OCI-LY7 (cell line): ENCODE measurements around the gene SSPN. TPM values are rescaled to one million over a fixed set of nuclear protein-coding genes. Genes with fewer than 3 reads are reported as not detected.

Experiments
- BruUV-seq: library from RNA; stranded (reverse); fragments of 400-500 nt; replicated peaks from 2 replicates; lab custom pipeline; 2021; lab: Mats Ljungman, UMichigan
- CTCF ChIA-PET: fragments of 300-600 bp; sonication (Branson Sonifier 250); formaldehyde crosslinking; loops from one replicate; lab custom pipeline; 2022; ENCODE audit warnings: antibody characterized with exemption; ENCODE audit not compliant: unreplicated experiment; lab: Charles Lee
- POLR2A ChIA-PET: fragments of 300-600 bp; sonication (Branson Sonifier 250); formaldehyde crosslinking; loops from one replicate; lab custom pipeline; 2022; ENCODE audit warnings: antibody characterized with exemption; lab: Charles Lee
- DNase-seq: peaks from one replicate; pipeline ENCODE4 v3.0.0-alpha.2; 2015; ENCODE audit warnings: low spot score
- H2AFZ ChIP-seq: fragments of 200-600 bp; sonication (generic), shearing (Covaris generic); 2 replicates; pipeline ENCODE4 v1.6.1; 2014; ENCODE audit warnings: mild to moderate bottlenecking, antibody characterized with exemption, low read length, moderate library complexity
- H3K27ac ChIP-seq: fragments of 200-600 bp; sonication (generic); 2 replicates; pipeline ENCODE4 v1.5.1; 2014; ENCODE audit warnings: mixed run types, low read depth, mild to moderate bottlenecking, moderate library complexity, low read length, inconsistent platforms; ENCODE audit not compliant: poor library complexity, severe bottlenecking
- H3K36me3 ChIP-seq: fragments of 200-600 bp; sonication (generic); 2 replicates; pipeline ENCODE4 v1.6.1; 2014; ENCODE audit warnings: mild to moderate bottlenecking, antibody characterized with exemption, low read length, moderate library complexity, mixed read lengths; ENCODE audit not compliant: insufficient read depth
- H3K4me1 ChIP-seq: fragments of 200-600 bp; sonication (generic); 2 replicates; pipeline ENCODE4 v1.5.1; 2014; ENCODE audit warnings: mild to moderate bottlenecking, low read length; ENCODE audit not compliant: insufficient read depth, poor library complexity, severe bottlenecking
- H3K4me2 ChIP-seq: fragments of 200-600 bp; sonication (generic); 2 replicates; pipeline ENCODE4 v1.6.1; 2014; ENCODE audit warnings: mild to moderate bottlenecking, low read length
- H3K4me3 ChIP-seq: fragments of 200-600 bp; sonication (generic); 2 replicates; pipeline ENCODE4 v1.5.1; 2014; ENCODE audit warnings: mild to moderate bottlenecking, low read depth, low read length; ENCODE audit not compliant: poor library complexity, severe bottlenecking
- H3K79me2 ChIP-seq: fragments of 200-600 bp; sonication (generic); 2 replicates; pipeline ENCODE4 v1.6.1; 2016; ENCODE audit warnings: low read depth, mild to moderate bottlenecking, low read length, moderate library complexity, mixed read lengths; ENCODE audit not compliant: insufficient read depth
- H3K9me2 ChIP-seq: fragments of 200-600 bp; sonication (generic); 2 replicates; pipeline ENCODE4 v1.6.1; 2016; ENCODE audit warnings: mild to moderate bottlenecking, low read length, mixed read lengths; ENCODE audit not compliant: insufficient read depth
- H3K9me3 ChIP-seq: fragments of 200-600 bp; sonication (generic); 2 replicates; pipeline ENCODE4 v1.6.1; 2014; ENCODE audit warnings: mild to moderate bottlenecking, mixed run types, low read length, mixed read lengths
- H4K20me1 ChIP-seq: fragments of 200-600 bp; sonication (generic); 2 replicates; pipeline ENCODE4 v1.6.1; 2014; ENCODE audit warnings: mild to moderate bottlenecking, antibody characterized with exemption, low read length, moderate library complexity, mixed read lengths; ENCODE audit not compliant: insufficient read depth
- EZH2phosphoT487 ChIP-seq: fragments of 200-600 bp; sonication (generic); IDR thresholded peaks from 2 replicates; pipeline ENCODE4 v1.6.1; 2018; ENCODE audit warnings: low read depth, borderline replicate concordance, mild to moderate bottlenecking, mixed run types, antibody characterized with exemption, low read length, moderate library complexity, mixed read lengths
- intact Hi-C: fragments of 100-400 bp; cut with micrococcal nuclease; formaldehyde crosslinking; loops from one replicate; pipeline ENCODE4 v1.10.0; 2022; ENCODE audit not compliant: unreplicated experiment
- total RNA-seq, 2 experiments: library from RNA; depleted of rRNA in 1 of 2; stranded (reverse); fragments of >200 nt in 1 of 2; shearing (Covaris generic) in 1 of 2; gene quantifications; 2 replicates each; pipeline ENCODE4 v1.2.3, GENCODE V29; 2014 to 2022
- TF ChIP-seq, protein P1 (sequence below): fragments of 200-600 bp; sonication (generic); conservative IDR thresholded peaks from 2 replicates; pipeline ENCODE4 v1.5.1; 2014; ENCODE audit warnings: mild to moderate bottlenecking, antibody characterized with exemption, low read length, moderate library complexity, mixed read lengths

Gene SSPN
- total RNA-seq, 2 experiments from 2014 or later: not detected

- Histone ChIP-seq H3K79me2 (no peaks in the 10 kb centered on the region), H2AFZ (no peak overlapping the region), H3K27ac (no peak overlapping the region), H3K4me1 (no peaks in the 10 kb centered on the region), H4K20me1 (no peaks in the 10 kb centered on the region), H3K9me3 (no peaks in the 10 kb centered on the region), H3K4me2 (no peak overlapping the region), H3K9me2 (no peaks in the 10 kb centered on the region), H3K4me3 (no peak overlapping the region), H3K36me3 (no peaks in the 10 kb centered on the region)
- DNase-seq: no peak
- intact Hi-C loops: no loop called here
- no TSS peak for BruUV-seq
- POLR2A ChIA-PET: interaction anchor here (0.6 to 1.1 kb wide), 3 partner anchors 9 to 246 kb away, joined by 3 read pairs; no protein-coding TSS in a partner anchor
- no peak for TF ChIP-seq EZH2phosphoT487
- TF ChIP-seq, protein P1, sequence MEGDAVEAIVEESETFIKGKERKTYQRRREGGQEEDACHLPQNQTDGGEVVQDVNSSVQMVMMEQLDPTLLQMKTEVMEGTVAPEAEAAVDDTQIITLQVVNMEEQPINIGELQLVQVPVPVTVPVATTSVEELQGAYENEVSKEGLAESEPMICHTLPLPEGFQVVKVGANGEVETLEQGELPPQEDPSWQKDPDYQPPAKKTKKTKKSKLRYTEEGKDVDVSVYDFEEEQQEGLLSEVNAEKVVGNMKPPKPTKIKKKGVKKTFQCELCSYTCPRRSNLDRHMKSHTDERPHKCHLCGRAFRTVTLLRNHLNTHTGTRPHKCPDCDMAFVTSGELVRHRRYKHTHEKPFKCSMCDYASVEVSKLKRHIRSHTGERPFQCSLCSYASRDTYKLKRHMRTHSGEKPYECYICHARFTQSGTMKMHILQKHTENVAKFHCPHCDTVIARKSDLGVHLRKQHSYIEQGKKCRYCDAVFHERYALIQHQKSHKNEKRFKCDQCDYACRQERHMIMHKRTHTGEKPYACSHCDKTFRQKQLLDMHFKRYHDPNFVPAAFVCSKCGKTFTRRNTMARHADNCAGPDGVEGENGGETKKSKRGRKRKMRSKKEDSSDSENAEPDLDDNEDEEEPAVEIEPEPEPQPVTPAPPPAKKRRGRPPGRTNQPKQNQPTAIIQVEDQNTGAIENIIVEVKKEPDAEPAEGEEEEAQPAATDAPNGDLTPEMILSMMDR: no peak
- CTCF ChIA-PET: no interaction called here
Observed at GRCh38 chr12:26239852-26240815, 44.8 kb downstream of the SSPN start.

GRCh38 chr12:26241080-26241479 is 45.7 kb downstream of the SSPN start:
- ChIA-PET CTCF (no interaction called here), POLR2A (interaction anchor here (0.6 kb wide), 1 partner anchor 247 kb away, joined by 3 read pairs; no protein-coding TSS in a partner anchor)
- DNase-seq: no peak
- H3K4me2 ChIP-seq: no peak overlapping the region
- no peak overlapping the region for H3K4me3 ChIP-seq
- H4K20me1 ChIP-seq: no peaks in the 10 kb centered on the region
- H3K9me2 ChIP-seq: no peaks in the 10 kb centered on the region
- BruUV-seq: no TSS peak
- no peaks in the 10 kb centered on the region for H3K36me3 ChIP-seq
- no peaks in the 10 kb centered on the region for H3K4me1 ChIP-seq
- intact Hi-C loops: no loop called here
- no peaks in the 10 kb centered on the region for H3K79me2 ChIP-seq
- H2AFZ ChIP-seq: no peak overlapping the region
- TF ChIP-seq EZH2phosphoT487: no peak
- TF ChIP-seq, protein P1: no peak
- no peaks in the 10 kb centered on the region for H3K9me3 ChIP-seq
- no peak overlapping the region for H3K27ac ChIP-seq
